ENCODE data around the gene SYS1. TPM values are rescaled to one million over a fixed set of nuclear protein-coding genes. Genes with fewer than 3 reads are reported as not detected.
A peak's percentile ranks its signal among the peaks of the same experiment; 100 is the strongest.

The SYS1 gene
- total RNA-seq, 1 experiment from 2014 or later = 19.1 TPM

GRCh38 chr20:45339084-45339483 is 23.9 kb upstream of the SYS1 start:
- peak overlapping the region; percentile 97 for H3K27ac Mint-ChIP-seq (ENCODE audit: low read depth, unreplicated experiment)
- intact Hi-C loops (cut with micrococcal nuclease) = no loop called here
- no peaks in the 10 kb centered on the region for H3K27me3 Mint-ChIP-seq (ENCODE audit: insufficient read depth, unreplicated experiment)
- no peak for TF ChIP-seq CTCF (IDR thresholded peaks at IDR 0.05; ENCODE audit: unreplicated experiment)
- peak overlapping the region; percentile 44 for H3K4me3 Mint-ChIP-seq (ENCODE audit: unreplicated experiment)
- no TSS peak for BruUV-seq (replicated peaks)
- CTCF ChIA-PET = interaction anchor here (0.5 to 4.7 kb wide), 3 partner anchors 19 to 74 kb away, joined by 4 to 44 read pairs (median 6); no protein-coding TSS in a partner anchor
- H3K36me3 Mint-ChIP-seq (ENCODE audit: insufficient read depth, unreplicated experiment) = peaks cover 52% of the 10 kb centered on the region
- POLR2A ChIA-PET = interaction anchor here (1.5 to 37.4 kb wide), 3 partner anchors 21 to 440 kb away, joined by 3 to 1328 read pairs (median 40); partner anchors contain the start of genes SDC4 and SYS1
- no peaks in the 10 kb centered on the region for H3K9me3 Mint-ChIP-seq (ENCODE audit: unreplicated experiment)
- H3K4me1 Mint-ChIP-seq (ENCODE audit: insufficient read depth, unreplicated experiment) = peaks cover 65% of the 10 kb centered on the region
- DNase-seq (ENCODE audit: unreplicated experiment) = peak; percentile 72

DNA sequence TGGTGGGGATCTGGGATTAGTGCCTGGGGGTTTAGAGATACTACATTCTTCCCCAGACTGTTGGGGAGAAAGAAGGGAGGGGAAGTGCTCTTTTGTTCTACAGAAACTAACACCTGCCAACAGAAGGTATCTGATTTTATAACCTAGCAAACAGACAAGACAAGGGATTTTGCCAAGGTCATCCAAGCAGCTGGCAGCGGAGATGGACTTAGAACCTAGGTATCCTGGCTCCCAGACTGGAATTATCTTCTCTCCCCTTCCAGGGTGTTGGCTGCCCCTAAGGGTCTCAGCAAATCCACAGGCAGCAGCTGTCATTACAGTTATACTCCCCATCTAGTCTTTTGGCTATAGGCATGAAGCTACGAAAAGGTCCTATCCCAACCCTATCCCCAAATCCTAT is 23.2 kb upstream of the SYS1 start:
- peak overlapping the region; percentile 44 for H3K4me3 Mint-ChIP-seq (ENCODE audit: unreplicated experiment)

GRCh38 chr20:45340236-45340847 is 22.6 kb upstream of the SYS1 start:
- H3K36me3 Mint-ChIP-seq (ENCODE audit: insufficient read depth, unreplicated experiment) = peaks cover 39% of the 10 kb centered on the region
- TF ChIP-seq CTCF (IDR thresholded peaks at IDR 0.05; ENCODE audit: unreplicated experiment) = no peak
- H3K27ac Mint-ChIP-seq (ENCODE audit: low read depth, unreplicated experiment) = peak overlapping the region; percentile 62
- ChIA-PET CTCF (interaction anchor here (0.6 to 9.0 kb wide), 4 partner anchors 16 to 632 kb away, joined by 3 to 82 read pairs (median 4); partner anchors contain the start of gene SYS1), POLR2A (interaction anchor here (1.0 to 37.4 kb wide), 5 partner anchors 20 to 439 kb away, joined by 3 to 1328 read pairs (median 4); partner anchors contain the start of genes PIGT, SDC4 and SYS1)
- H3K27me3 Mint-ChIP-seq (ENCODE audit: insufficient read depth, unreplicated experiment) = no peaks in the 10 kb centered on the region
- BruUV-seq (replicated peaks) = no TSS peak
- peak overlapping the region; percentile 20 for H3K4me3 Mint-ChIP-seq (ENCODE audit: unreplicated experiment)
- H3K4me1 Mint-ChIP-seq (ENCODE audit: insufficient read depth, unreplicated experiment) = peaks cover 72% of the 10 kb centered on the region
- no peaks in the 10 kb centered on the region for H3K9me3 Mint-ChIP-seq (ENCODE audit: unreplicated experiment)
- intact Hi-C loops (cut with micrococcal nuclease) = no loop called here
- peak; percentile 41 for DNase-seq (ENCODE audit: unreplicated experiment)

More for the DNA sequence above, 23.2 kb upstream of the SYS1 start:
- no peak for DNase-seq (ENCODE audit: unreplicated experiment)
- H3K36me3 Mint-ChIP-seq (ENCODE audit: insufficient read depth, unreplicated experiment) = peaks cover 44% of the 10 kb centered on the region
- H3K4me1 Mint-ChIP-seq (ENCODE audit: insufficient read depth, unreplicated experiment) = peaks cover 66% of the 10 kb centered on the region
- no peaks in the 10 kb centered on the region for H3K27me3 Mint-ChIP-seq (ENCODE audit: insufficient read depth, unreplicated experiment)
- CTCF ChIA-PET = interaction anchor here (0.7 to 9.0 kb wide), 3 partner anchors 16 to 22 kb away, joined by 3 to 82 read pairs (median 3); partner anchors contain the start of gene SYS1
- no peak for TF ChIP-seq CTCF (IDR thresholded peaks at IDR 0.05; ENCODE audit: unreplicated experiment)
- no peaks in the 10 kb centered on the region for H3K9me3 Mint-ChIP-seq (ENCODE audit: unreplicated experiment)
- peak overlapping the region; percentile 97 for H3K27ac Mint-ChIP-seq (ENCODE audit: low read depth, unreplicated experiment)
- POLR2A ChIA-PET = interaction anchor here (1.0 to 37.4 kb wide), 5 partner anchors 20 to 440 kb away, joined by 3 to 1328 read pairs (median 4); partner anchors contain the start of genes PIGT, SDC4 and SYS1
- BruUV-seq (replicated peaks) = no TSS peak
- intact Hi-C loops (cut with micrococcal nuclease) = no loop called here

DNA sequence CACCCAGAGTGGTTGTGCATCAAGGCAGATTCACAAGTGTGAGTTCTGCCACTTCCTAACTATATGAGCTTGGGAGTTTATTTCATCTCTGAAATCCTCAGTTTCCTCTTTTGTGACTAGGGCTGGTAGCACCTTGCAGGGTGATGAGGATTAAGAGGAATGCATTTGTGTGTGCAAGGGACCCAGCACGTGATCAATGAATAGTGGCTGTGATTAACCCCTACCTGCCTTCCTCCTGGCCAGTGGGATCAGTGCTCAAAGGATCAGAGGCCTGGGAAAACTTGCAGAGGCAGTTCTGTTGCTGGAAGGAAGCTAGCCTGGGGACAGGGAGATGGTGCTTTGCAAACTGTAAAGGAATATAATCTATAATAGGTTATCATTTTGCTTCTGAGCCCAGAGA is 22.0 kb upstream of the SYS1 start:
- ChIA-PET CTCF (interaction anchor here (0.6 to 9.0 kb wide), 8 partner anchors 8 to 632 kb away, joined by 3 to 82 read pairs (median 4); partner anchors contain the start of gene SYS1), POLR2A (interaction anchor here (1.1 to 37.4 kb wide), 8 partner anchors 19 to 493 kb away, joined by 4 to 1328 read pairs (median 4); partner anchors contain the start of genes PIGT, SDC4, SNX21 and SYS1)
- Mint-ChIP-seq H3K4me3 (ENCODE audit: unreplicated experiment) (peak overlapping the region; percentile 20), H3K36me3 (ENCODE audit: insufficient read depth, unreplicated experiment) (peaks cover 33% of the 10 kb centered on the region), H3K27ac (ENCODE audit: low read depth, unreplicated experiment) (peak overlapping the region; percentile 62), H3K4me1 (ENCODE audit: insufficient read depth, unreplicated experiment) (peaks cover 78% of the 10 kb centered on the region), H3K27me3 (ENCODE audit: insufficient read depth, unreplicated experiment) (no peaks in the 10 kb centered on the region), H3K9me3 (ENCODE audit: unreplicated experiment) (no peaks in the 10 kb centered on the region)
- no peak for TF ChIP-seq CTCF (IDR thresholded peaks at IDR 0.05; ENCODE audit: unreplicated experiment)
- BruUV-seq (replicated peaks) = no TSS peak
- DNase-seq (ENCODE audit: unreplicated experiment) = no peak
- intact Hi-C loops (cut with micrococcal nuclease) = no loop called here
